NB4 (cell line): ENCODE data around the gene ULK1.

Experiments
- MAX ChIP-seq: IDR thresholded peaks from 2 replicates; pipeline ENCODE4 v1.6.1; 2011; ENCODE audit warnings: low read depth, low read length
- TF ChIP-seq, protein P1 (sequence below): IDR thresholded peaks from one replicate; pipeline ENCODE4 v1.5.1; 2012; ENCODE audit warnings: low read depth, low read length

DNA sequence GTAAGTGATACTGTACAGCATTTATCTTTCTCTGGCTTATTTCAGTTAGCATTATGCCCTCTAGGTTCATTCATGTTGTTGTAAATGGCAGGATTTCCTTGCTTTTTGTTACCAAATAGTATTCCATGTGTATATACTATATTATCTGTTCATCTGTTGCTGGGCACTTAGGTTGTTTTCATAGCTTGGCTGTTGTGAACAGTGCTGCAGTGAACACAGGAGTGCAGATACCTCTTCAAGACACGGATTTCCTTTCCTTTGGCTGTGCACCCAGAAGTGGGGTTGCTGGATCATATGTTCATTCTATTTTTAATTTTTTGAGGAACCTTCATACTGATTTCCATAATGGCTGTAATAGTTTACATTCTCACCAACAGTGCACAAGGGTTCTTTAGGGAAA lies 76.8 kb downstream of the ULK1 start:
- TF ChIP-seq, protein P1, sequence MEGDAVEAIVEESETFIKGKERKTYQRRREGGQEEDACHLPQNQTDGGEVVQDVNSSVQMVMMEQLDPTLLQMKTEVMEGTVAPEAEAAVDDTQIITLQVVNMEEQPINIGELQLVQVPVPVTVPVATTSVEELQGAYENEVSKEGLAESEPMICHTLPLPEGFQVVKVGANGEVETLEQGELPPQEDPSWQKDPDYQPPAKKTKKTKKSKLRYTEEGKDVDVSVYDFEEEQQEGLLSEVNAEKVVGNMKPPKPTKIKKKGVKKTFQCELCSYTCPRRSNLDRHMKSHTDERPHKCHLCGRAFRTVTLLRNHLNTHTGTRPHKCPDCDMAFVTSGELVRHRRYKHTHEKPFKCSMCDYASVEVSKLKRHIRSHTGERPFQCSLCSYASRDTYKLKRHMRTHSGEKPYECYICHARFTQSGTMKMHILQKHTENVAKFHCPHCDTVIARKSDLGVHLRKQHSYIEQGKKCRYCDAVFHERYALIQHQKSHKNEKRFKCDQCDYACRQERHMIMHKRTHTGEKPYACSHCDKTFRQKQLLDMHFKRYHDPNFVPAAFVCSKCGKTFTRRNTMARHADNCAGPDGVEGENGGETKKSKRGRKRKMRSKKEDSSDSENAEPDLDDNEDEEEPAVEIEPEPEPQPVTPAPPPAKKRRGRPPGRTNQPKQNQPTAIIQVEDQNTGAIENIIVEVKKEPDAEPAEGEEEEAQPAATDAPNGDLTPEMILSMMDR, result no peak
- no peak for TF ChIP-seq MAX
